OCI-LY1 (cell line): ENCODE measurements around the gene DAPK2.

Source experiments
- CTCF ChIP-seq: fragments of 200-600 bp; sonication (generic), shearing (Covaris generic); IDR thresholded peaks from 2 replicates; pipeline ENCODE4 v1.5.1; 2017; ENCODE audit warnings: mild to moderate bottlenecking, antibody characterized with exemption, low read length, moderate library complexity, mixed read lengths
- EZH2 ChIP-seq: fragments of 200-600 bp; sonication (generic), shearing (Covaris generic); IDR thresholded peaks from 2 replicates; pipeline ENCODE4 v1.8.0; 2017; ENCODE audit warnings: borderline replicate concordance, mixed run types, mild to moderate bottlenecking, antibody characterized with exemption, low read length, moderate library complexity, mixed read lengths

GRCh38 chr15:63978511-63979261 is 67.6 kb downstream of the DAPK2 start:
- TF ChIP-seq CTCF (no peak), EZH2 (no peak)
